Measurements from ENCODE around the gene GLA.

The GLA gene

GRCh38 chrX:101348452-101349192, 59.1 kb downstream of the GLA start, which contains the start of gene TIMM8A:
TSS of gene TIMM8A (minus strand) at chrX:101348742. CDS start at chrX:101348664, 78 bp downstream.
- no peaks in the 10 kb centered on the region for H3K9me3 Mint-ChIP-seq (ENCODE audit: low read depth)
- peak within 1 kb of the TSS; percentile 93 for H3K4me3 Mint-ChIP-seq
- peak within 1 kb of the TSS; percentile 95 for H3K27ac Mint-ChIP-seq
- H3K27me3 Mint-ChIP-seq: no peaks in the 10 kb centered on the region
- peaks cover 16% of the 10 kb centered on the region for H3K4me1 Mint-ChIP-seq (ENCODE audit: low read depth)
- H3K36me3 Mint-ChIP-seq: peaks cover 3% of the 10 kb centered on the region

DNA sequence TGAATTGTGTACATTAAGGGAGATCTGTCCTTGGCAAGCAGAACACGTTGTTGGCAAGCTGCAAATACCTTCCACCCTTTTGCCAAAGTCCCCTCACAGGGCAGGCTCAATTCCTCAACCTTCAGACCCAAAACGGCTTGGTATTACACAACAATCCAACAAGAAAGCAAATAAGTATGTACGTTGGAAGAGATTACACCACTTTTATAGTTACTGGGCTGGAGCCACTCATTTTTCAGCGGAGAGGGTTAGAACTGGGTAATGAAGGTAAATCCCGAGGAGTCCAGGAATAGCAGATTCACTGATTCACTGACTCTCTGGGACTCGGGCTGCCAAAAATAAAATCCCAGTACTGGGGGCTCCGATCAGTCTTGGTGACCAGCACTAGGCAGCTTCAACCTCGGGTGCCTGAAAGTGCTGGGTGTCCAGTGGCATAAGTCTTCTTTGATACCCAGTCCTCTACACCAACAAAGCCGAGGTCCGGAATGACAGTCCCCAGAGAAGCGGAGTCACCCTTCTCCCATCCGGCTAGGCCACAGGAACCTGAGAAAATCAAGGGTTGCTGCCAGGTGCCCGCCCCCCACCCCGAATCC, 59.8 kb downstream of the GLA start:
- no peaks in the 10 kb centered on the region for H3K9me3 Mint-ChIP-seq (ENCODE audit: low read depth)
- peaks cover 16% of the 10 kb centered on the region for H3K4me1 Mint-ChIP-seq (ENCODE audit: low read depth)
- peaks cover 3% of the 10 kb centered on the region for H3K36me3 Mint-ChIP-seq
- no peaks in the 10 kb centered on the region for H3K27me3 Mint-ChIP-seq
- H3K4me3 Mint-ChIP-seq: peak overlapping the region; percentile 93
- H3K27ac Mint-ChIP-seq: peak overlapping the region; percentile 95
